HG02588 (cell line): ENCODE results near the gene G3BP2.
"Not testable (repeated sequence)": the region's sequence is repeated elsewhere in the genome, so short reads cannot be mapped to it uniquely, and the experiment has no call there.

ENCODE experiments used
- ATAC-seq: cut with Tn5 transposase; IDR thresholded peaks from one replicate; pipeline ENCODE4 v1.9.1; 2021; ENCODE audit warnings: mild to moderate bottlenecking, moderate library complexity; ENCODE audit not compliant: unreplicated experiment

The G3BP2 gene

GRCh38 chr4:75685546-75686189 is 12.5 kb upstream of the G3BP2 start:
- ATAC-seq, result no peak

- ATAC-seq, result no peak
Observed at GRCh38 chr4:75683482-75684155, 10.4 kb upstream of the G3BP2 start.

GRCh38 chr4:75679876-75680575 is 6.8 kb upstream of the G3BP2 start:
- ATAC-seq, result no peak

GRCh38 chr4:75678965-75679364 is 5.8 kb upstream of the G3BP2 start:
- no peak for ATAC-seq

GRCh38 chr4:75678473-75678872 is 5.3 kb upstream of the G3BP2 start:
- no peak for ATAC-seq

GRCh38 chr4:75675004-75675531 is 1.9 kb upstream of the G3BP2 start:
- ATAC-seq, result no peak

GRCh38 chr4:75673959-75674328 is 733 bp upstream of the G3BP2 start:
- no peak for ATAC-seq

- peak; percentile 24 for ATAC-seq
Observed at GRCh38 chr4:75672461-75673026, 667 bp downstream of the G3BP2 start.

- ATAC-seq, result no peak
Observed at GRCh38 chr4:75671802-75672421, 1.3 kb downstream of the G3BP2 start.

- no peak for ATAC-seq
Observed at GRCh38 chr4:75668596-75668995, 4.6 kb downstream of the G3BP2 start.

GRCh38 chr4:75667636-75668035 is 5.6 kb downstream of the G3BP2 start:
- ATAC-seq, result not testable (repeated sequence)

GRCh38 chr4:75666299-75666698 is 6.9 kb downstream of the G3BP2 start:
- ATAC-seq, result no peak

GRCh38 chr4:75664604-75665003 is 8.6 kb downstream of the G3BP2 start:
- not testable (repeated sequence) for ATAC-seq

- ATAC-seq, result no peak
Observed at GRCh38 chr4:75662626-75663025, 10.6 kb downstream of the G3BP2 start.

- no peak for ATAC-seq
Observed at GRCh38 chr4:75660491-75660890, 12.7 kb downstream of the G3BP2 start.

- ATAC-seq, result no peak
Observed at GRCh38 chr4:75659512-75660031, 13.6 kb downstream of the G3BP2 start.

GRCh38 chr4:75658876-75659275 is 14.3 kb downstream of the G3BP2 start:
- no peak for ATAC-seq

GRCh38 chr4:75655562-75655961 is 17.6 kb downstream of the G3BP2 start:
- no peak for ATAC-seq

- ATAC-seq, result no peak
Observed at GRCh38 chr4:75654905-75655304, 18.3 kb downstream of the G3BP2 start.

- ATAC-seq, result no peak
Observed at GRCh38 chr4:75653845-75654503, 19.2 kb downstream of the G3BP2 start.
